ENCODE results near the gene ANXA10. TPM values are rescaled to one million over a fixed set of nuclear protein-coding genes. Genes with fewer than 3 reads are reported as not detected.

The ANXA10 gene
- polyA plus RNA-seq, 1 donor (not counting 4 experiments of a cell fraction or from before 2014, with no cell fraction given): not detected

DNA sequence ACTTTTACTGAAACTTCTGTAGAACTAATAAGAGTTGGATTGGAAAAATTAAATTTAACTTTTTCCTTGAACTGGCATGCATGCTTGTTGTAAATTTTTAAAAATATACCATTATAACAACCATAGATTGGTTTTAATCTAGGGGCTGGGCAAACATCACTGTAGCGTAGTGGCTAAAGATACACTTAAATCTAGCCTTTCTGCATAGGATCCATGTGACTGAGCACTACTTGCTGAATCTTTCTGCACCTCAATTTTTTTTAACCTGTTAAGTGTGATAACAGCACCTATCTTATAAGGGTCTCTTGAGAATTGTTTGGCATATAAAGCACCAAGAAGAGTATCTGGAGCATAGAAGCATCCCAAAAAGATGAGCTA, 4.1 kb downstream of the ANXA10 start:
- dilution Hi-C loops (cut with MboI; ENCODE audit: extremely low pct_ligation_motif_present, low sequenced_read_pairs): no loop called here
- H3K36me3 ChIP-seq (ENCODE audit: control insufficient read depth in 2 of 2, extremely low read depth in 1 of 2, insufficient read depth in 2 of 2, low read length in 2 of 2): no peaks in the 10 kb centered on the region
- DNase-seq (ENCODE audit: low read depth, low spot score): no peak
- no peak overlapping the region for H3K9ac ChIP-seq (ENCODE audit: control insufficient read depth, extremely low read depth, insufficient read depth, low read length)
- no peak overlapping the region for H3K27ac ChIP-seq (ENCODE audit: control insufficient read depth, insufficient read depth, low read length)
- H3K4me1 ChIP-seq (ENCODE audit: control insufficient read depth, extremely low read depth, insufficient read depth, low read length): peaks cover 19% of the 10 kb centered on the region
- H2AFZ ChIP-seq (ENCODE audit: control insufficient read depth, low read length): no peak overlapping the region
- no peaks in the 10 kb centered on the region for H3K79me2 ChIP-seq (ENCODE audit: control insufficient read depth, insufficient read depth, low read length)
- no peaks in the 10 kb centered on the region for H3K9me1 ChIP-seq (ENCODE audit: control insufficient read depth, extremely low read depth, insufficient read depth, low read length)
- H3K27me3 ChIP-seq (ENCODE audit: control insufficient read depth, extremely low read depth, insufficient read depth, low read length): no peaks in the 10 kb centered on the region
- no peak overlapping the region for H3K4me2 ChIP-seq (ENCODE audit: control insufficient read depth, extremely low read depth, insufficient read depth, low read depth, low read length)
- H3K4me3 ChIP-seq (ENCODE audit: control insufficient read depth in 2 of 3, extremely low read depth in 1 of 3, insufficient read depth in 2 of 3, low read depth in 1 of 3, low read length in 3 of 3): no peak overlapping the region
- TF ChIP-seq, protein P1, sequence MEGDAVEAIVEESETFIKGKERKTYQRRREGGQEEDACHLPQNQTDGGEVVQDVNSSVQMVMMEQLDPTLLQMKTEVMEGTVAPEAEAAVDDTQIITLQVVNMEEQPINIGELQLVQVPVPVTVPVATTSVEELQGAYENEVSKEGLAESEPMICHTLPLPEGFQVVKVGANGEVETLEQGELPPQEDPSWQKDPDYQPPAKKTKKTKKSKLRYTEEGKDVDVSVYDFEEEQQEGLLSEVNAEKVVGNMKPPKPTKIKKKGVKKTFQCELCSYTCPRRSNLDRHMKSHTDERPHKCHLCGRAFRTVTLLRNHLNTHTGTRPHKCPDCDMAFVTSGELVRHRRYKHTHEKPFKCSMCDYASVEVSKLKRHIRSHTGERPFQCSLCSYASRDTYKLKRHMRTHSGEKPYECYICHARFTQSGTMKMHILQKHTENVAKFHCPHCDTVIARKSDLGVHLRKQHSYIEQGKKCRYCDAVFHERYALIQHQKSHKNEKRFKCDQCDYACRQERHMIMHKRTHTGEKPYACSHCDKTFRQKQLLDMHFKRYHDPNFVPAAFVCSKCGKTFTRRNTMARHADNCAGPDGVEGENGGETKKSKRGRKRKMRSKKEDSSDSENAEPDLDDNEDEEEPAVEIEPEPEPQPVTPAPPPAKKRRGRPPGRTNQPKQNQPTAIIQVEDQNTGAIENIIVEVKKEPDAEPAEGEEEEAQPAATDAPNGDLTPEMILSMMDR (optimal IDR thresholded peaks at IDR 0.05 in 1 of 3, IDR thresholded peaks at IDR 0.05 in 1 of 3, conservative IDR thresholded peaks at IDR 0.05 in 1 of 3; ENCODE audit: extremely low read depth in 1 of 3, insufficient read depth in 2 of 3, low read length in 3 of 3): no peak
- TF ChIP-seq EZH2 (IDR thresholded peaks at IDR 0.05; ENCODE audit: low read length): no peak
- FAIRE-seq: no peak
- H4K20me1 ChIP-seq (ENCODE audit: control insufficient read depth, extremely low read depth, insufficient read depth, low read length): no peaks in the 10 kb centered on the region
- no peaks in the 10 kb centered on the region for H3K9me3 ChIP-seq (ENCODE audit: control insufficient read depth, low read depth, low read length)

DNA sequence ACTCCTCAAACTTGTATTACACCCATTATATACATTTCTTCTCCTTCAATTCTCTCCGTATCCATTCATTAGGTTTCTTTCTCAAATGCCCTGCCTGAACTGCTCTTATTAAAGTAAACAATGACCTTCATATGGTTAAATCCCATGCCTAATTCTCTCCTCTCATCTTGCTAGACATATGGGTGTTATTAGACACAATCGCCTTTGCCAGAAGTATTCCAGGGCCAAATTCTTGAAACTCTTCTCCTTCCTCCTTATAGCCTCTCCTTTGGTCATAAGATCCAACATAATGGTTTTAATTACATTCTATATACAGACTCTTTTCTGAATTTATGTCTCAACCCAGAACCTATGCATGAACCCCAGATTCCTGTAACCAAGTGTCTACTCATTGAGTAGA, 4.8 kb downstream of the ANXA10 start:
- Histone ChIP-seq H3K27me3 (ENCODE audit: control insufficient read depth, extremely low read depth, insufficient read depth, low read length) (no peaks in the 10 kb centered on the region), H3K36me3 (ENCODE audit: control insufficient read depth in 2 of 2, extremely low read depth in 1 of 2, insufficient read depth in 2 of 2, low read length in 2 of 2) (no peaks in the 10 kb centered on the region), H3K27ac (ENCODE audit: control insufficient read depth, insufficient read depth, low read length) (no peak overlapping the region), H3K9me3 (ENCODE audit: control insufficient read depth, low read depth, low read length) (no peaks in the 10 kb centered on the region), H4K20me1 (ENCODE audit: control insufficient read depth, extremely low read depth, insufficient read depth, low read length) (no peaks in the 10 kb centered on the region), H3K9me1 (ENCODE audit: control insufficient read depth, extremely low read depth, insufficient read depth, low read length) (no peaks in the 10 kb centered on the region), H2AFZ (ENCODE audit: control insufficient read depth, low read length) (no peak overlapping the region), H3K4me3 (ENCODE audit: control insufficient read depth in 2 of 3, extremely low read depth in 1 of 3, insufficient read depth in 2 of 3, low read depth in 1 of 3, low read length in 3 of 3) (no peak overlapping the region), H3K4me1 (ENCODE audit: control insufficient read depth, extremely low read depth, insufficient read depth, low read length) (peaks cover 19% of the 10 kb centered on the region), H3K79me2 (ENCODE audit: control insufficient read depth, insufficient read depth, low read length) (no peaks in the 10 kb centered on the region), H3K9ac (ENCODE audit: control insufficient read depth, extremely low read depth, insufficient read depth, low read length) (no peak overlapping the region), H3K4me2 (ENCODE audit: control insufficient read depth, extremely low read depth, insufficient read depth, low read depth, low read length) (no peak overlapping the region)
- DNase-seq (ENCODE audit: low read depth, low spot score) (no peak), FAIRE-seq (no peak)
- TF ChIP-seq, protein P1 (optimal IDR thresholded peaks at IDR 0.05 in 1 of 3, IDR thresholded peaks at IDR 0.05 in 1 of 3, conservative IDR thresholded peaks at IDR 0.05 in 1 of 3; ENCODE audit: extremely low read depth in 1 of 3, insufficient read depth in 2 of 3, low read length in 3 of 3): no peak
- TF ChIP-seq EZH2 (IDR thresholded peaks at IDR 0.05; ENCODE audit: low read length): no peak
- dilution Hi-C loops (cut with MboI; ENCODE audit: extremely low pct_ligation_motif_present, low sequenced_read_pairs): no loop called here
